Chondrocyte (in vitro differentiated cells): ENCODE results near the gene RASAL2. TPM values are rescaled to one million over a fixed set of nuclear protein-coding genes. Genes with fewer than 3 reads are reported as not detected.

Experiments used
- DNase-seq: peaks from one replicate; pipeline ENCODE4 v3.0.0; 2021; ENCODE audit warnings: mixed read lengths, low spot score
- H3K27ac Mint-ChIP-seq: one replicate; pipeline ENCODE4 v1.8.0; 2021; ENCODE audit warnings: mild to moderate bottlenecking, moderate library complexity, mixed read lengths; ENCODE audit not compliant: unreplicated experiment
- H3K27me3 Mint-ChIP-seq: 2 replicates; pipeline ENCODE4 v1.8.0; 2021; ENCODE audit warnings: low read depth, mixed read lengths
- H3K36me3 Mint-ChIP-seq: 2 replicates; pipeline ENCODE4 v1.8.0; 2021; ENCODE audit warnings: low read depth, mixed read lengths
- H3K4me1 Mint-ChIP-seq: 2 replicates; pipeline ENCODE4 v1.8.0; 2021; ENCODE audit warnings: low read depth, mild to moderate bottlenecking, mixed read lengths
- H3K4me3 Mint-ChIP-seq: one replicate; pipeline ENCODE4 v1.8.0; 2021; ENCODE audit warnings: mild to moderate bottlenecking, moderate library complexity, mixed read lengths; ENCODE audit not compliant: unreplicated experiment
- H3K9me3 Mint-ChIP-seq: 2 replicates; pipeline ENCODE4 v1.8.0; 2021; ENCODE audit warnings: low read depth, mixed read lengths
- CTCF ChIP-seq: fragments of 200-600 bp; sonication (generic); IDR thresholded peaks from 2 replicates; pipeline ENCODE4 v1.5.0; 2021; ENCODE audit warnings: antibody characterized with exemption, mild to moderate bottlenecking, moderate library complexity
- total RNA-seq: library from RNA; stranded (reverse); gene quantifications from 3 replicates; pipeline ENCODE4 v1.2.1, GENCODE V29; 2021

Gene RASAL2
- total RNA-seq, 1 donor from 2014 or later, result 40.1 TPM

- DNase-seq, result no peak
- no peak for TF ChIP-seq CTCF
- H3K4me3 Mint-ChIP-seq, result no peak overlapping the region
- no peak overlapping the region for H3K27ac Mint-ChIP-seq
- H3K9me3 Mint-ChIP-seq, result peaks cover 2% of the 10 kb centered on the region
- no peaks in the 10 kb centered on the region for H3K27me3 Mint-ChIP-seq
- peaks cover 6% of the 10 kb centered on the region for H3K4me1 Mint-ChIP-seq
- H3K36me3 Mint-ChIP-seq, result peaks cover 1% of the 10 kb centered on the region
Measured at GRCh38 chr1:178218550-178218949, 124.6 kb downstream of the RASAL2 start.

- H3K36me3 Mint-ChIP-seq, result no peaks in the 10 kb centered on the region
- H3K4me3 Mint-ChIP-seq, result no peak overlapping the region
- no peak overlapping the region for H3K27ac Mint-ChIP-seq
- no peak for DNase-seq
- H3K27me3 Mint-ChIP-seq, result no peaks in the 10 kb centered on the region
- H3K4me1 Mint-ChIP-seq, result peaks cover 9% of the 10 kb centered on the region
- H3K9me3 Mint-ChIP-seq, result peaks cover 2% of the 10 kb centered on the region
- no peak for TF ChIP-seq CTCF
Measured at GRCh38 chr1:178220094-178220493, 126.2 kb downstream of the RASAL2 start.

GRCh38 chr1:178223289-178223688 lies 129.4 kb downstream of the RASAL2 start:
- H3K27me3 Mint-ChIP-seq, result no peaks in the 10 kb centered on the region
- no peak for DNase-seq
- no peaks in the 10 kb centered on the region for H3K36me3 Mint-ChIP-seq
- no peaks in the 10 kb centered on the region for H3K9me3 Mint-ChIP-seq
- H3K4me1 Mint-ChIP-seq, result peaks cover 12% of the 10 kb centered on the region
- TF ChIP-seq CTCF, result no peak
- H3K4me3 Mint-ChIP-seq, result no peak overlapping the region
- no peak overlapping the region for H3K27ac Mint-ChIP-seq

- Mint-ChIP-seq H3K4me3 (no peak overlapping the region), H3K9me3 (no peaks in the 10 kb centered on the region)
Measured at GRCh38 chr1:178224358-178224757, 130.5 kb downstream of the RASAL2 start.

GRCh38 chr1:178230881-178231409 lies 137.0 kb downstream of the RASAL2 start:
- no peak for TF ChIP-seq CTCF
- Mint-ChIP-seq H3K9me3 (no peaks in the 10 kb centered on the region), H3K4me3 (no peak overlapping the region), H3K4me1 (peaks cover 29% of the 10 kb centered on the region), H3K27ac (no peak overlapping the region), H3K36me3 (no peaks in the 10 kb centered on the region), H3K27me3 (no peaks in the 10 kb centered on the region)
- DNase-seq, result no peak

More at GRCh38 chr1:178224358-178224757, 130.5 kb downstream of the RASAL2 start:
- H3K4me1 Mint-ChIP-seq, result peaks cover 12% of the 10 kb centered on the region
- H3K36me3 Mint-ChIP-seq, result no peaks in the 10 kb centered on the region
- no peaks in the 10 kb centered on the region for H3K27me3 Mint-ChIP-seq
- TF ChIP-seq CTCF, result no peak
- no peak for DNase-seq
- H3K27ac Mint-ChIP-seq, result no peak overlapping the region
